Measurements from ENCODE around the gene LRRFIP2.

Gene LRRFIP2

GRCh38 chr3:37100411-37100810, 74.0 kb downstream of the LRRFIP2 start:
- TF ChIP-seq CTCF (IDR thresholded peaks at IDR 0.05): no peak

- no peak for TF ChIP-seq CTCF (IDR thresholded peaks at IDR 0.05)
These were observed 74.9 kb downstream of the LRRFIP2 start for GRCh38 chr3:37099469-37099868.

- TF ChIP-seq CTCF (IDR thresholded peaks at IDR 0.05): no peak
These were observed 75.5 kb downstream of the LRRFIP2 start for GRCh38 chr3:37098884-37099283.

GRCh38 chr3:37097776-37098175, 76.6 kb downstream of the LRRFIP2 start:
- TF ChIP-seq CTCF (IDR thresholded peaks at IDR 0.05): no peak

- TF ChIP-seq CTCF (IDR thresholded peaks at IDR 0.05): no peak
These were observed 77.4 kb downstream of the LRRFIP2 start for GRCh38 chr3:37096975-37097374.

GRCh38 chr3:37096288-37096687, 78.1 kb downstream of the LRRFIP2 start:
- no peak for TF ChIP-seq CTCF (IDR thresholded peaks at IDR 0.05)

GRCh38 chr3:37094636-37095035, 79.7 kb downstream of the LRRFIP2 start:
- TF ChIP-seq CTCF (IDR thresholded peaks at IDR 0.05): no peak

- TF ChIP-seq CTCF (IDR thresholded peaks at IDR 0.05): no peak
These were observed 80.9 kb downstream of the LRRFIP2 start for GRCh38 chr3:37093481-37093880.

Data from LNCAP (cell line).